Smooth muscle cell (in vitro differentiated cells): ENCODE measurements around the gene CFAP300. TPM values are rescaled to one million over a fixed set of nuclear protein-coding genes. Genes with fewer than 3 reads are reported as not detected.

Source experiments
- DNase-seq: peaks from one replicate; lab custom pipeline; 2025; ENCODE audit not compliant: unreplicated experiment; lab: John Stamatoyannopoulos, UW
- H2AFZ ChIP-seq: fragments of 200-600 bp; sonication (generic); 2 replicates; pipeline ENCODE4 v1.6.0; 2016; ENCODE audit warnings: antibody characterized with exemption, low read depth, mild to moderate bottlenecking
- H3F3A ChIP-seq: fragments of 200-600 bp; sonication (generic); 2 replicates; pipeline ENCODE4 v1.6.0; 2017; ENCODE audit warnings: antibody characterized with exemption, low read depth
- H3K27ac ChIP-seq: fragments of 200-600 bp; sonication (generic); 2 replicates; pipeline ENCODE4 v1.5.1; 2016; ENCODE audit warnings: low read depth, mild to moderate bottlenecking
- H3K27me3 ChIP-seq: fragments of 200-600 bp; sonication (generic); 2 replicates; pipeline ENCODE4 v1.6.1; 2016; ENCODE audit warnings: low read depth, mild to moderate bottlenecking
- H3K36me3 ChIP-seq: fragments of 200-600 bp; sonication (generic); 2 replicates; pipeline ENCODE4 v1.5.1; 2016; ENCODE audit warnings: low read depth
- H3K4me1 ChIP-seq: fragments of 200-600 bp; sonication (generic); 2 replicates; pipeline ENCODE4 v1.5.1; 2016; ENCODE audit warnings: low read depth
- H3K4me2 ChIP-seq: fragments of 200-600 bp; sonication (generic); 2 replicates; pipeline ENCODE4 v1.6.0; 2016; ENCODE audit warnings: mild to moderate bottlenecking
- H3K4me3 ChIP-seq: fragments of 200-600 bp; sonication (generic); 2 replicates; pipeline ENCODE4 v1.5.1; 2016; ENCODE audit warnings: mild to moderate bottlenecking
- H3K79me2 ChIP-seq: fragments of 200-600 bp; sonication (generic); 2 replicates; pipeline ENCODE4 v1.6.0; 2016; ENCODE audit warnings: low read depth, mild to moderate bottlenecking
- H3K9ac ChIP-seq: fragments of 200-600 bp; sonication (generic); 2 replicates; pipeline ENCODE4 v1.6.0; 2016; ENCODE audit warnings: low read depth
- H3K9me3 ChIP-seq: fragments of 200-600 bp; sonication (generic); replicated peaks from 2 replicates; pipeline ENCODE4 v1.5.1; 2016; ENCODE audit warnings: low read depth
- H4K20me1 ChIP-seq: fragments of 200-600 bp; sonication (generic); 2 replicates; pipeline ENCODE4 v1.6.0; 2016; ENCODE audit warnings: low read depth
- CTCF ChIP-seq: fragments of 200-600 bp; sonication (generic); IDR thresholded peaks from 2 replicates; pipeline ENCODE4 v1.5.1; 2017; ENCODE audit warnings: borderline replicate concordance, mild to moderate bottlenecking, antibody characterized with exemption; ENCODE audit not compliant: insufficient read depth, poor library complexity, severe bottlenecking
- WGBS: methylation state at CpG from one replicate; pipeline ENCODE4 v1.1.7; 2016; ENCODE audit warnings: low lambda C conversion rate; 5-methylcytosine and 5-hydroxymethylcytosine counted together
- polyA plus RNA-seq: library from polyadenylated mRNA; unstranded; fragments of >200 nt; fragmentation: Nextera tagmentation; extraction: Ambion mirVana; gene quantifications from 2 replicates; pipeline ENCODE4 v1.2.1, GENCODE V29; 2016
- small RNA-seq: library from RNA; depleted of rRNA; stranded (forward); fragments of <200 nt; gene quantifications from one replicate; pipeline ENCODE3, GENCODE V24; 2014
- total RNA-seq: library from RNA; depleted of rRNA; stranded (reverse); fragments of >200 nt; gene quantifications from 2 replicates; pipeline ENCODE4 v1.2.3, GENCODE V29; 2014

The CFAP300 gene
- total and polyA plus RNA-seq, 2 experiments from 2014 or later: 5.6 to 18.2 TPM

GRCh38 chr11:102119997-102120396 lies 72.8 kb downstream of the CFAP300 start:
- no peak for DNase-seq
- Histone ChIP-seq H3K36me3 (peaks cover 6% of the 10 kb centered on the region), H2AFZ (no peak overlapping the region), H3K4me3 (peak overlapping the region; percentile 2), H3K9ac (peak overlapping the region; percentile 33), H3K79me2 (peaks cover 100% of the 10 kb centered on the region), H3K4me2 (peak overlapping the region; percentile 98), H4K20me1 (peaks cover 94% of the 10 kb centered on the region), H3K27ac (peak overlapping the region; percentile 99), H3K4me1 (peaks cover 61% of the 10 kb centered on the region), H3K9me3 (no peaks in the 10 kb centered on the region), H3F3A (peaks cover 26% of the 10 kb centered on the region), H3K27me3 (no peaks in the 10 kb centered on the region)
- no peak for TF ChIP-seq CTCF
- 22% methylated on average over 4 of the region's 4 CpGs for WGBS

GRCh38 chr11:102120437-102120973 lies 73.3 kb downstream of the CFAP300 start:
- Histone ChIP-seq H3K27ac (peak overlapping the region; percentile 99), H3K27me3 (no peaks in the 10 kb centered on the region), H3K4me3 (peak overlapping the region; percentile 2), H4K20me1 (peaks cover 94% of the 10 kb centered on the region), H3K9ac (peak overlapping the region; percentile 33), H3K36me3 (peaks cover 6% of the 10 kb centered on the region), H2AFZ (no peak overlapping the region), H3K79me2 (peaks cover 100% of the 10 kb centered on the region), H3K9me3 (no peaks in the 10 kb centered on the region), H3K4me2 (peak overlapping the region; percentile 98), H3F3A (peaks cover 26% of the 10 kb centered on the region), H3K4me1 (peaks cover 56% of the 10 kb centered on the region)
- WGBS: 18% methylated on average over 3 of the region's 3 CpGs
- no peak for TF ChIP-seq CTCF
- DNase-seq: no peak

- Histone ChIP-seq H2AFZ (no peak overlapping the region), H3K4me1 (peaks cover 48% of the 10 kb centered on the region), H3K79me2 (peaks cover 100% of the 10 kb centered on the region), H3K4me2 (peak overlapping the region; percentile 98), H3K27me3 (no peaks in the 10 kb centered on the region), H3K4me3 (no peak overlapping the region), H3K9me3 (no peaks in the 10 kb centered on the region), H3K9ac (no peak overlapping the region), H4K20me1 (peaks cover 93% of the 10 kb centered on the region), H3F3A (peaks cover 26% of the 10 kb centered on the region), H3K27ac (peak overlapping the region; percentile 99), H3K36me3 (peaks cover 11% of the 10 kb centered on the region)
- WGBS: 93% methylated on average over 2 of the region's 2 CpGs
- DNase-seq: no peak
- TF ChIP-seq CTCF: no peak
Observed at GRCh38 chr11:102121329-102121728, 74.1 kb downstream of the CFAP300 start.

Small RNA genes within 50 kb of the gene (small RNA-seq; reads per million reads assigned to genes)
- gene RNA5SP535: not detected

Other genes with a start within 250 kb of the CFAP300 start
- 2.3 and 2.5 TPM in 2 replicates for gene CEP126, start 132.4 kb upstream of the CFAP300 start, total RNA-seq
- 1.4 and 1.6 TPM in 2 replicates for gene CEP126, start 132.4 kb upstream of the CFAP300 start, polyA plus RNA-seq
- not detected in 2 replicates for gene ANGPTL5, start 130.9 kb upstream of the CFAP300 start, total RNA-seq
- not detected in 2 replicates for gene ANGPTL5, start 130.9 kb upstream of the CFAP300 start, polyA plus RNA-seq
- gene YAP1, start 63.0 kb downstream of the CFAP300 start, total RNA-seq: 136 and 174 TPM in 2 replicates
- gene YAP1, start 63.0 kb downstream of the CFAP300 start, polyA plus RNA-seq: 25.1 and 28.4 TPM in 2 replicates